ENCODE data around the gene SHROOM3.

Gene SHROOM3

GRCh38 chr4:76758290-76758882 is 323.4 kb downstream of the SHROOM3 start:
- no peak for DNase-seq

- DNase-seq: no peak
Observed at GRCh38 chr4:76758996-76759395, 324.0 kb downstream of the SHROOM3 start.

GRCh38 chr4:76760193-76760592 is 325.2 kb downstream of the SHROOM3 start:
- no peak for DNase-seq

GRCh38 chr4:76762137-76763130 is 327.4 kb downstream of the SHROOM3 start:
- no peak for DNase-seq

- DNase-seq: no peak
Observed at GRCh38 chr4:76764251-76764650, 329.2 kb downstream of the SHROOM3 start.

GRCh38 chr4:76765473-76766183 is 330.6 kb downstream of the SHROOM3 start:
- no peak for DNase-seq

GRCh38 chr4:76767983-76768382 is 333.0 kb downstream of the SHROOM3 start:
- peak; percentile 66 for DNase-seq

- DNase-seq: no peak
Observed at GRCh38 chr4:76772498-76773106, 337.6 kb downstream of the SHROOM3 start.

GRCh38 chr4:76773766-76774165 is 338.7 kb downstream of the SHROOM3 start:
- no peak for DNase-seq

GRCh38 chr4:76779740-76780459 is 344.9 kb downstream of the SHROOM3 start:
- no peak for DNase-seq

GRCh38 chr4:76780781-76781697 is 346.0 kb downstream of the SHROOM3 start:
- DNase-seq: no peak

- no peak for DNase-seq
Observed at GRCh38 chr4:76781698-76782595, 346.9 kb downstream of the SHROOM3 start.

- DNase-seq: no peak
Observed at GRCh38 chr4:76782837-76783236, 347.8 kb downstream of the SHROOM3 start.

GRCh38 chr4:76783836-76784235 is 348.8 kb downstream of the SHROOM3 start:
- DNase-seq: no peak

- DNase-seq: no peak
Observed at GRCh38 chr4:76784237-76784636, 349.2 kb downstream of the SHROOM3 start.

- no peak for DNase-seq
Observed at GRCh38 chr4:76787898-76788297, 352.9 kb downstream of the SHROOM3 start.

- no peak for DNase-seq
Observed at GRCh38 chr4:76790377-76790776, 355.3 kb downstream of the SHROOM3 start.

- DNase-seq: no peak
Observed at GRCh38 chr4:76791479-76791878, 356.4 kb downstream of the SHROOM3 start.

- no peak for DNase-seq
Observed at GRCh38 chr4:76792418-76792817, 357.4 kb downstream of the SHROOM3 start.

GRCh38 chr4:76795243-76795642 is 360.2 kb downstream of the SHROOM3 start:
- no peak for DNase-seq
